ENCODE data around the gene LUC7L2.

DNA sequence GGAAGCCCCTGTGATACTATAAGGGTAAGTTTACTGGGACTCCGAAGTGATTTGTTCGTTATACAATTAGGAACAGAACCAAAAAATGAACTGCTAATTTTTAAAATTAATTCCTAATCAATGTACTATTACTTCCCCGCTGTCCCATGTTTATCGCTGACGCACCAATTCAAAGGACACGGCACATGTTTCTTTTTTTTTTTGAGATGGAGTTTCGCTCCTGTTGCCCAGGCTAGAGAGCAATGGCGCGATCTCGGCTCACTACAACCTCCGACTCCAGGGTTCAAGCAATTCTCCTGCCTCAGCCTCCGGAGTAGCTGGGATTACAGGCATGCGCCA is 20.0 kb upstream of the LUC7L2 start:
- TF ChIP-seq, protein P1, sequence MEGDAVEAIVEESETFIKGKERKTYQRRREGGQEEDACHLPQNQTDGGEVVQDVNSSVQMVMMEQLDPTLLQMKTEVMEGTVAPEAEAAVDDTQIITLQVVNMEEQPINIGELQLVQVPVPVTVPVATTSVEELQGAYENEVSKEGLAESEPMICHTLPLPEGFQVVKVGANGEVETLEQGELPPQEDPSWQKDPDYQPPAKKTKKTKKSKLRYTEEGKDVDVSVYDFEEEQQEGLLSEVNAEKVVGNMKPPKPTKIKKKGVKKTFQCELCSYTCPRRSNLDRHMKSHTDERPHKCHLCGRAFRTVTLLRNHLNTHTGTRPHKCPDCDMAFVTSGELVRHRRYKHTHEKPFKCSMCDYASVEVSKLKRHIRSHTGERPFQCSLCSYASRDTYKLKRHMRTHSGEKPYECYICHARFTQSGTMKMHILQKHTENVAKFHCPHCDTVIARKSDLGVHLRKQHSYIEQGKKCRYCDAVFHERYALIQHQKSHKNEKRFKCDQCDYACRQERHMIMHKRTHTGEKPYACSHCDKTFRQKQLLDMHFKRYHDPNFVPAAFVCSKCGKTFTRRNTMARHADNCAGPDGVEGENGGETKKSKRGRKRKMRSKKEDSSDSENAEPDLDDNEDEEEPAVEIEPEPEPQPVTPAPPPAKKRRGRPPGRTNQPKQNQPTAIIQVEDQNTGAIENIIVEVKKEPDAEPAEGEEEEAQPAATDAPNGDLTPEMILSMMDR (IDR thresholded peaks at IDR 0.05) = no peak
- TF ChIP-seq POLR2A (IDR thresholded peaks at IDR 0.05) = no peak
